Vagina (tissue), 2 donors: ENCODE results near the gene ROCK2. TPM values are rescaled to one million over a fixed set of nuclear protein-coding genes. Genes with fewer than 3 reads are reported as not detected.

Source experiments
- DNase-seq, 2 donors: peaks; one replicate each; pipeline ENCODE4 v3.0.0-alpha.2; 2017; ENCODE audit errors: extremely low spot score in 2 of 2
- H3K27ac ChIP-seq: fragments of 200-600 bp; sonication (generic); one replicate; pipeline ENCODE4 v1.5.1; 2019
- H3K27me3 ChIP-seq: fragments of 200-600 bp; sonication (generic); one replicate; pipeline ENCODE4 v1.5.1; 2019
- H3K36me3 ChIP-seq, 2 donors: fragments of 200-600 bp; sonication (generic); one replicate each; pipeline ENCODE4 v1.5.1; 2017 to 2019
- H3K4me1 ChIP-seq: fragments of 200-600 bp; sonication (generic); one replicate; pipeline ENCODE4 v1.5.1; 2019
- H3K4me3 ChIP-seq, 2 donors: fragments of 200-600 bp; sonication (generic); 1 replicate in 1 of 2; 2 replicates in 1 of 2; pipeline ENCODE4 v1.5.1; 2016 to 2019
- H3K9me3 ChIP-seq: fragments of 200-600 bp; sonication (generic); one replicate; pipeline ENCODE4 v1.5.1; 2019
- CTCF ChIP-seq, 3 experiments: fragments of 450-650 bp in 2 of 3; fragments of 200-600 bp in 1 of 3; sonication (generic) in 1 of 3; IDR thresholded peaks; one replicate each; pipeline ENCODE4 v1.5.1; 2017 to 2019; ENCODE audit warnings: antibody characterized with exemption in 3 of 3, mild to moderate bottlenecking in 2 of 3, moderate library complexity in 2 of 3
- POLR2A ChIP-seq, 2 donors: fragments of 450-650 bp; IDR thresholded peaks; one replicate each; pipeline ENCODE4 v1.6.1; 2017; ENCODE audit warnings: antibody characterized with exemption in 2 of 2, mild to moderate bottlenecking in 2 of 2, moderate library complexity in 2 of 2
- POLR2AphosphoS5 ChIP-seq, 2 donors: sonication (generic); formaldehyde crosslinking; IDR thresholded peaks; one replicate each; pipeline ENCODE4 v1.9.0; 2017; ENCODE audit warnings: antibody characterized with exemption in 2 of 2, mild to moderate bottlenecking in 2 of 2, low read depth in 1 of 2; ENCODE audit not compliant: insufficient read depth in 1 of 2
- intact Hi-C: fragments of 100-400 bp; cut with DNase I; formaldehyde crosslinking; loops from one replicate; pipeline ENCODE4 v1.15.1; 2023
- total RNA-seq: library from RNA; depleted of rRNA; stranded (reverse); fragments of >200 nt; gene quantifications from one replicate; pipeline ENCODE4 v1.2.3, GENCODE V29; 2016

ROCK2 gene
- total RNA-seq, 1 donor from 2014 or later, result 49.4 TPM

- Histone ChIP-seq H3K36me3 (no peaks in the 10 kb centered on the region), H3K9me3 (no peaks in the 10 kb centered on the region), H3K4me1 (peaks cover 41% of the 10 kb centered on the region), H3K4me3 (no peak overlapping the region), H3K27ac (no peak overlapping the region), H3K27me3 (no peaks in the 10 kb centered on the region)
- intact Hi-C loops, result loop anchor here (5.0 kb wide), 1 partner anchor 67 kb away; no protein-coding TSS in a partner anchor
- DNase-seq, result no peak
- TF ChIP-seq POLR2AphosphoS5 (IDR thresholded peaks at IDR 0.05; ENCODE audit: insufficient read depth in 1 of 2, low read depth in 1 of 2) (no peak), POLR2A (IDR thresholded peaks at IDR 0.05) (no peak), CTCF (IDR thresholded peaks at IDR 0.05) (no peak)
Observed at GRCh38 chr2:11340717-11341116, 3.7 kb downstream of the ROCK2 start.

GRCh38 chr2:11339508-11340083, 4.8 kb downstream of the ROCK2 start:
- H3K4me3 ChIP-seq, result no peak overlapping the region
- no peaks in the 10 kb centered on the region for H3K27me3 ChIP-seq
- no peaks in the 10 kb centered on the region for H3K36me3 ChIP-seq
- no peak for DNase-seq
- TF ChIP-seq POLR2A (IDR thresholded peaks at IDR 0.05) (no peak), CTCF (IDR thresholded peaks at IDR 0.05) (no peak), POLR2AphosphoS5 (IDR thresholded peaks at IDR 0.05; ENCODE audit: insufficient read depth in 1 of 2, low read depth in 1 of 2) (no peak)
- H3K9me3 ChIP-seq, result no peaks in the 10 kb centered on the region
- H3K27ac ChIP-seq, result no peak overlapping the region
- peaks cover 45% of the 10 kb centered on the region for H3K4me1 ChIP-seq
- intact Hi-C loops, result loop anchor here (5.0 kb wide), 1 partner anchor 68 kb away; no protein-coding TSS in a partner anchor

- Histone ChIP-seq H3K27me3 (no peaks in the 10 kb centered on the region), H3K36me3 (no peaks in the 10 kb centered on the region), H3K4me3 (no peak overlapping the region), H3K27ac (no peak overlapping the region), H3K9me3 (no peaks in the 10 kb centered on the region), H3K4me1 (peaks cover 45% of the 10 kb centered on the region)
- DNase-seq, result no peak
- intact Hi-C loops, result no loop called here
- TF ChIP-seq POLR2AphosphoS5 (IDR thresholded peaks at IDR 0.05; ENCODE audit: insufficient read depth in 1 of 2, low read depth in 1 of 2) (no peak), POLR2A (IDR thresholded peaks at IDR 0.05) (no peak), CTCF (IDR thresholded peaks at IDR 0.05) (no peak)
Observed at GRCh38 chr2:11338580-11338979, 5.9 kb downstream of the ROCK2 start.

GRCh38 chr2:11337909-11338308, 6.5 kb downstream of the ROCK2 start:
- H3K27ac ChIP-seq, result no peak overlapping the region
- intact Hi-C loops, result no loop called here
- no peak overlapping the region for H3K4me3 ChIP-seq
- peaks cover 38% of the 10 kb centered on the region for H3K4me1 ChIP-seq
- H3K36me3 ChIP-seq, result no peaks in the 10 kb centered on the region
- DNase-seq, result no peak
- no peaks in the 10 kb centered on the region for H3K27me3 ChIP-seq
- TF ChIP-seq POLR2AphosphoS5 (IDR thresholded peaks at IDR 0.05; ENCODE audit: insufficient read depth in 1 of 2, low read depth in 1 of 2), result no peak
- no peak for TF ChIP-seq CTCF (IDR thresholded peaks at IDR 0.05)
- no peak for TF ChIP-seq POLR2A (IDR thresholded peaks at IDR 0.05)
- H3K9me3 ChIP-seq, result no peaks in the 10 kb centered on the region

- Histone ChIP-seq H3K4me3 (no peak overlapping the region), H3K4me1 (peaks cover 24% of the 10 kb centered on the region), H3K36me3 (no peaks in the 10 kb centered on the region), H3K27ac (no peak overlapping the region), H3K27me3 (no peaks in the 10 kb centered on the region), H3K9me3 (no peaks in the 10 kb centered on the region)
- DNase-seq, result no peak
- TF ChIP-seq POLR2AphosphoS5 (IDR thresholded peaks at IDR 0.05; ENCODE audit: insufficient read depth in 1 of 2, low read depth in 1 of 2), result no peak
- intact Hi-C loops, result no loop called here
Observed at GRCh38 chr2:11336189-11336588, 8.2 kb downstream of the ROCK2 start.
